Measurements from ENCODE around the gene ATP6V0A1.

ATP6V0A1 gene

DNA sequence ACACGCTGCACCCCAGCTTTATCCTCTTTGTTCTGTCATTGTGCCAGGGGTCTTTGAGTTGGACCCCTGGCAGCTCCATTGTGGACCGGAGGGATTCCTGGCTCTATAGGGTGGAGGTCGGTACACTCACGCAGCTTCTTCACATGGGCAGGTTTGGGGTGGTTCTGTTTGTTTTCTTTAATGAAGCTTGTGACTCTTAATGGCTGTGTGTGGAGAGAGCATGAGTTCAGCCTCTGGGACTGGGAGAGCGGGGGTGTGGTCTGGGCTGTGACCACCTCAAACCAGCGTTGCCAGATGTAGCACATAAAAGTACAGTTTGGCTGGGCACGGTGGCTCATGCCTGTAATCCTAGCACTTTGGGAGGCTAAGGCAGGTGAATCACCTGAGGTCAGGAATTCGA, 56.2 kb downstream of the ATP6V0A1 start:
- Histone ChIP-seq H3K27me3 (ENCODE audit: insufficient read depth, low read length, poor library complexity, severe bottlenecking) (no peaks in the 10 kb centered on the region), H3K4me2 (ENCODE audit: low read depth, low read length, poor library complexity, severe bottlenecking) (no peak overlapping the region), H3K9me2 (replicated peaks; ENCODE audit: low read depth, low read length) (no peaks in the 10 kb centered on the region), H3K9ac (ENCODE audit: low read depth, low read length, poor library complexity, severe bottlenecking) (no peak overlapping the region), H3F3A (ENCODE audit: low read depth) (no peaks in the 10 kb centered on the region), H3K79me2 (ENCODE audit: insufficient read depth, low read length) (no peaks in the 10 kb centered on the region), H2AFZ (ENCODE audit: low read length) (no peak overlapping the region), H3K4me3 (ENCODE audit: low read length, poor library complexity, severe bottlenecking) (no peak overlapping the region), H3K36me3 (ENCODE audit: insufficient read depth, low read length) (no peaks in the 10 kb centered on the region), H3K9me3 (ENCODE audit: insufficient read depth, low read depth, low read length) (no peaks in the 10 kb centered on the region), H4K20me1 (ENCODE audit: insufficient read depth, low read length, poor library complexity, severe bottlenecking) (no peaks in the 10 kb centered on the region), H3K4me1 (ENCODE audit: insufficient read depth, low read length, poor library complexity, severe bottlenecking) (peaks cover 31% of the 10 kb centered on the region)
- TF ChIP-seq, protein P1, sequence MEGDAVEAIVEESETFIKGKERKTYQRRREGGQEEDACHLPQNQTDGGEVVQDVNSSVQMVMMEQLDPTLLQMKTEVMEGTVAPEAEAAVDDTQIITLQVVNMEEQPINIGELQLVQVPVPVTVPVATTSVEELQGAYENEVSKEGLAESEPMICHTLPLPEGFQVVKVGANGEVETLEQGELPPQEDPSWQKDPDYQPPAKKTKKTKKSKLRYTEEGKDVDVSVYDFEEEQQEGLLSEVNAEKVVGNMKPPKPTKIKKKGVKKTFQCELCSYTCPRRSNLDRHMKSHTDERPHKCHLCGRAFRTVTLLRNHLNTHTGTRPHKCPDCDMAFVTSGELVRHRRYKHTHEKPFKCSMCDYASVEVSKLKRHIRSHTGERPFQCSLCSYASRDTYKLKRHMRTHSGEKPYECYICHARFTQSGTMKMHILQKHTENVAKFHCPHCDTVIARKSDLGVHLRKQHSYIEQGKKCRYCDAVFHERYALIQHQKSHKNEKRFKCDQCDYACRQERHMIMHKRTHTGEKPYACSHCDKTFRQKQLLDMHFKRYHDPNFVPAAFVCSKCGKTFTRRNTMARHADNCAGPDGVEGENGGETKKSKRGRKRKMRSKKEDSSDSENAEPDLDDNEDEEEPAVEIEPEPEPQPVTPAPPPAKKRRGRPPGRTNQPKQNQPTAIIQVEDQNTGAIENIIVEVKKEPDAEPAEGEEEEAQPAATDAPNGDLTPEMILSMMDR (conservative IDR thresholded peaks at IDR 0.05; ENCODE audit: low read length): no peak
- no peak for TF ChIP-seq EZH2phosphoT487 (IDR thresholded peaks at IDR 0.05; ENCODE audit: borderline replicate concordance)

DNA sequence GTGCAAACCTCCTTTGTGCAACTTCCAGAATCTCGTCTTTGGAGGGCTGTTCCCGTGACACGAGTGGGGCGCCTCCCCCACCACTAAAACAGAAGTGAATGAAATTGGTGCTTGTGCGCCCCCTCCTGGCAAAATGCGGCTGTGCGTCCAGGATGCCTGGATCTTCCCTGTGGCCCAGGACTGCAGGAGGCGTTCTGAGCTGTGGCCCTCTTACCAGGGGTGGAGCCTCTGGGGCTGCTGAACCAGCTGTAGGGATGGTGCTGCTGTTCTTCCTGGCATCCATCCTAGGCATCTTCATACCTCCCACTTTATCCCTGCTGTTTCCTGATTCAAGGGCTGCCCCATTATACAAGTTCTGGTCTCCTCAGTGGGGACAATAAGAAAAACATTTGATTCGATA, 58.8 kb downstream of the ATP6V0A1 start:
- Histone ChIP-seq H3K9me2 (replicated peaks; ENCODE audit: low read depth, low read length) (no peaks in the 10 kb centered on the region), H3K27me3 (ENCODE audit: insufficient read depth, low read length, poor library complexity, severe bottlenecking) (no peaks in the 10 kb centered on the region), H3K4me3 (ENCODE audit: low read length, poor library complexity, severe bottlenecking) (no peak overlapping the region), H3K4me1 (ENCODE audit: insufficient read depth, low read length, poor library complexity, severe bottlenecking) (peaks cover 37% of the 10 kb centered on the region), H3K36me3 (ENCODE audit: insufficient read depth, low read length) (no peaks in the 10 kb centered on the region), H2AFZ (ENCODE audit: low read length) (no peak overlapping the region), H3K4me2 (ENCODE audit: low read depth, low read length, poor library complexity, severe bottlenecking) (peak overlapping the region; percentile 12), H4K20me1 (ENCODE audit: insufficient read depth, low read length, poor library complexity, severe bottlenecking) (no peaks in the 10 kb centered on the region), H3K9ac (ENCODE audit: low read depth, low read length, poor library complexity, severe bottlenecking) (no peak overlapping the region), H3F3A (ENCODE audit: low read depth) (no peaks in the 10 kb centered on the region), H3K79me2 (ENCODE audit: insufficient read depth, low read length) (no peaks in the 10 kb centered on the region), H3K9me3 (ENCODE audit: insufficient read depth, low read depth, low read length) (no peaks in the 10 kb centered on the region)
- no peak for TF ChIP-seq EZH2phosphoT487 (IDR thresholded peaks at IDR 0.05; ENCODE audit: borderline replicate concordance)
- TF ChIP-seq, protein P1 (conservative IDR thresholded peaks at IDR 0.05; ENCODE audit: low read length): peak; percentile 99

DNA sequence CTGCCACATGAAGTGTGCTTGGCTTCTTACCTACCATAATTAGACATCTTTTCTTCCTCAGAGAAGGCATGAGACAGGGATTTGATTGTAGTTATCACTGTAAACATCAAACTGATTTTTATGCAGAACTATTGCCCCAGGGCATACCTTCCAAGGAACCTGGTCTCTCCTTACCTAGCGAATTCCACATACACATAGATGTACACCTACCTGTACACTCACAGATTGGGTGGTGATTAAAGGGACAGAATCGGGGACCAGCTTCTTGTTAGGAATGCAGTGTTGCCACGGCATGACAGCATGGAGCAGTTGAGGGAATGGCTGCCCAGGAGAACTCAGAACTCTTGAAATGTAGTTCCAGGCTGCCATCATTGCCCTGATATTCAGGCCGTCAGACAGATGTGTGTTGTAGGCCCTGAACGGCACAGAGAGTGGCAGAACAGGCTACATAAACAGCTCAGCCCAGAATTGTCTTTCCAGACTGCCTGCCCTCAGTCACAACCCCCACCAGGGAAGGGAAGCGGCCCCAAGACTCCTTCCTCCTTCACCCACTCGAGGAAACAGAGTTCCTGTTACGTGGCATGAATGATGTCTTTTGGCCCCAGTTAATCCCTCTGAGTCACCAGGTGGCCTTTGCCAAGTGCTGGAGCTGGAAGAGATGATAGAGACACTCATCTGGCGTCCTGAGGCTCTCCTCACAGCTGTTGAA, 59.5 kb downstream of the ATP6V0A1 start:
- no peak overlapping the region for H3K4me3 ChIP-seq (ENCODE audit: low read length, poor library complexity, severe bottlenecking)
- no peak overlapping the region for H2AFZ ChIP-seq (ENCODE audit: low read length)
- no peaks in the 10 kb centered on the region for H3F3A ChIP-seq (ENCODE audit: low read depth)
- H3K9ac ChIP-seq (ENCODE audit: low read depth, low read length, poor library complexity, severe bottlenecking): no peak overlapping the region
- TF ChIP-seq, protein P1 (conservative IDR thresholded peaks at IDR 0.05; ENCODE audit: low read length): no peak
- no peak for TF ChIP-seq EZH2phosphoT487 (IDR thresholded peaks at IDR 0.05; ENCODE audit: borderline replicate concordance)
- no peaks in the 10 kb centered on the region for H3K27me3 ChIP-seq (ENCODE audit: insufficient read depth, low read length, poor library complexity, severe bottlenecking)
- no peaks in the 10 kb centered on the region for H3K9me3 ChIP-seq (ENCODE audit: insufficient read depth, low read depth, low read length)
- no peaks in the 10 kb centered on the region for H3K9me2 ChIP-seq (replicated peaks; ENCODE audit: low read depth, low read length)
- peaks cover 37% of the 10 kb centered on the region for H3K4me1 ChIP-seq (ENCODE audit: insufficient read depth, low read length, poor library complexity, severe bottlenecking)
- no peaks in the 10 kb centered on the region for H3K36me3 ChIP-seq (ENCODE audit: insufficient read depth, low read length)
- H3K79me2 ChIP-seq (ENCODE audit: insufficient read depth, low read length): no peaks in the 10 kb centered on the region
- H4K20me1 ChIP-seq (ENCODE audit: insufficient read depth, low read length, poor library complexity, severe bottlenecking): no peaks in the 10 kb centered on the region
- H3K4me2 ChIP-seq (ENCODE audit: low read depth, low read length, poor library complexity, severe bottlenecking): peak overlapping the region; percentile 7
